ENCODE results near the gene PCDH9.

GRCh38 chr13:67049744-67050143 lies 180.4 kb downstream of the PCDH9 start:
- no peak for TF ChIP-seq CTCF (conservative IDR thresholded peaks at IDR 0.05 in 1 of 2, IDR thresholded peaks at IDR 0.05 in 1 of 2; ENCODE audit: extremely low read depth in 1 of 2, insufficient read depth in 1 of 2, low read depth in 1 of 2, low read length in 2 of 2)
- TF ChIP-seq EZH2 (IDR thresholded peaks at IDR 0.05; ENCODE audit: borderline replicate concordance, low read length) = no peak

All from mammary epithelial cell (primary cell).